Right renal pelvis (tissue), 4 donors: ENCODE data around the gene MRPL10. TPM values are rescaled to one million over a fixed set of nuclear protein-coding genes. Genes with fewer than 3 reads are reported as not detected.
"Not testable (repeated sequence)": the region's sequence is repeated elsewhere in the genome, so short reads cannot be mapped to it uniquely, and the experiment has no call there.

Source experiments
- DNase-seq, 4 donors: peaks; one replicate each; pipeline ENCODE4 v3.0.0-alpha.2; 2013; ENCODE audit warnings: low read depth in 4 of 4, low spot score in 3 of 4, missing footprints in 1 of 4
- polyA plus RNA-seq, 4 donors: library from polyadenylated mRNA; unstranded; fragments of 120-200 nt; gene quantifications; one replicate each; pipeline ENCODE4 v1.2.1, GENCODE V29; 2013; ENCODE audit not compliant: insufficient read length in 4 of 4

MRPL10 gene
- polyA plus RNA-seq, 4 donors: 54.5 to 63.0 (median 55.7) TPM

DNA sequence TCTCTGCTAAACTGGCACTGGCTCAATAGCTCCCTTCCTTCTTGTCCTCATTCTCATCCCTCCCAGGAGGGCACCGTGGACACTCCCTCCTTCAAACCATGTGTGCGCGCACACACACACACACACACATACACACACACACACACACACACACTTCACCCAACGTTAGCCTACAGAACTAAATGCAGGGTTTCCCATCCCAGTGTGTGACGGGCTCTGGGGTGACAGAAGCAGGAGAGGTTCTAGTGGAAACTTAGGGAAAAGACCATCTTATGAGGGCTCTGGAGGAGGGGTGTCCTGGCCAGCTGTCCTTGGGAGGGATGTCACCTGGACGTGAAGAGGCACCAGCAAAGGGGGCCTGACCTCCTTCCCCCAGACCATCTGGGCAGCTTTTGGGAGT lies 29.4 kb downstream of the MRPL10 start:
- no peak for DNase-seq

DNA sequence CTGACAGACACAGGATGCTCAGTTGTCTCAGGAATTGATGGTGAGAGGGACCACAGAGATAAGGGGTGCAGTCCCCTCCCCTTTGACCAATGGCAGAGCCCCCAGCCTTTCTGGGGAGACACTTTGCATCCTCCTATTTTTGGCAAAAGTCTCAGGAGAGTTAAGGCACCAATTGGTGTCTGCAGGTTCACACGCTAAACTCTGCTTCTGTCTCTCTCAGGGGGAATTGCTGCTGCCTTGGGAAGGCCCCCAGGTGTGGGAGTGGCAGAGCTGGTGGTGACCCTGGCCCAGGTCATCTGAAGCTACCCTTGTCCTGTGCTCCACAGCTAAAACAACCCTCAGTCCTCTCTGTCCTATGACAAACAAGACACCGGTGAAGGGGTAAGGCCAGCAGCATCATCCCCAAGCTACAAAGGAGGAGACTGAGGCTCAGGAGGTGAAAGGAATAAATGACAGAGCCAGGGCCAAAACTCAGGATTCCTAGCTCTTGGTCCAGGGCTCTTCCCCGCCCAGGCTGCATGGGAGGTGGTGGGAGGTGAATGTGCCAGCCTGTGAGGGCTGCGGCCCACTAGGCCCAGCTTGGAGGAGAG lies 30.1 kb downstream of the MRPL10 start:
- DNase-seq: no peak

DNA sequence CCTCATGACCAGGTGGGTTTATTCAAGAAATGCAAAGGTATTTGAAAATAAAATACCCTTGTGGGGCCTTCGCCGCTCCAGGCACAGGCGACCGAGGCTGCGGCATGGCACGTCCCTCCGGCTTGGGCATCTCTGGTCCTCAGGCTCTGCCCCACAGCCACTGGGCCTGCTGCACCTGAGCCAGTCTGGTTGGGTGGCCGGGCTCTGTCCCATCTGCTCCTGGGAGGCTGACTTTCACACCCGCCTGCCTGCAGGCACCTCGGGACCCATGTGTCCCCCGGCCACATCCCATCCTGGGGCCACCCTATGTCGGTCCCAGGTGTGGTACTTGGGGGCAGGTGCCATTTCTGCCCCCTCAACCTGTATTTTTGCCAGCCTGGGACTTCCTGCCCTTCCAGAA lies 30.7 kb downstream of the MRPL10 start:
- no peak for DNase-seq

DNA sequence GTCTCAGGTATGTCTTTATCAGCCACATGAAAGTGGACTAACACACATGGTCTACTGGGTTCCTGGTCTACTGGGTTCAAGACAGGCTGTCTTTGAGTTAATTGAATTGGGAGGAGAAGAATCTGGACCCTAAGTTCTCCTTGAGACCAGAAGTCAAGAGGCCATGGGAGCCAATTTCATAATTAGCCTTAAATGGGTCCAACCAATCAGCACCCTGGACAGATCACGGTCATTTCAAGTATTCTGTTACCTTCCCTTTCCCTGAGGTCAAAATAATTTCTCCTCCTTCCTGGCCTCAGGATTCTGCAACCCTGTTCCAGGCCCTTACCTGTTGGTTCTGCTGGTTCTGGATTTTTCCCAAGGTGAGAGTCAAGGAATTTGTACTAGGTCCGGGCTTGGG lies 33.5 kb downstream of the MRPL10 start:
- no peak for DNase-seq

DNA sequence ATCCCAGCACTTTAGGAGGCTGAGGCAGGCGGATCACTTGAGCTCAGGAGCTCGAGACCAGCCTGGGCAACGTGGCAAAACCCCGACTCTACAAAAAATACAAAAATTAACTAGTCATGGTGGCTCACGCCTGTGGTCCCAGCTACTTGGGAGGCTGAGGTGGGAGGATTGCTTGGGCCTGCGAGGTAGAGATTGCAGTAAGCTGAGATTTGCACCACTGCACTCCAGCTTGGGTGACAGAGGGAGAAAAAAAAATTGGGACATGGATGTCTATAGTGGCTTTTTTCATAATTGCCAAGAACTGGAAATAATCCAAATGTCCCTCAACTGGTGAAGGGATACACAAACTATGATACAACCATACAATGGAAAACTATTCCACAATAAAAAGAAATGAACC lies 38.4 kb downstream of the MRPL10 start:
- DNase-seq: no peak

DNA sequence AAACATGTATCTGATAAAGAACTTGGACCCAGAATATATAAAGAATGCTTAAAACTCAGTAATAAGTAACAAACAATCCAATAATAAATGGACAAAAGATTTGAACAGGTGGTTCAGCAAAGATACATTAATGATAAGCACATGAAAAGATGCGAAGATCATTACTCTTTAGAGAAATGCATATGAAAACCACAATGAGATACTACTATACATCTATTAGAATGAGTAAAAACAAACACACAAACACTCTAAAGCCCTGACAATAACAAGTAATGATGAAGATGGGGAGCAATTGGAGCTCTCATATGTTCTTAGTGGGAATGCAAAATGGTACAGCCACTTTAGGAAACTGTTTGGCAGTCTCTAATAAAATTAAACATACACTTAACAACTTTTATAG lies 38.9 kb downstream of the MRPL10 start:
- DNase-seq: no peak

DNA sequence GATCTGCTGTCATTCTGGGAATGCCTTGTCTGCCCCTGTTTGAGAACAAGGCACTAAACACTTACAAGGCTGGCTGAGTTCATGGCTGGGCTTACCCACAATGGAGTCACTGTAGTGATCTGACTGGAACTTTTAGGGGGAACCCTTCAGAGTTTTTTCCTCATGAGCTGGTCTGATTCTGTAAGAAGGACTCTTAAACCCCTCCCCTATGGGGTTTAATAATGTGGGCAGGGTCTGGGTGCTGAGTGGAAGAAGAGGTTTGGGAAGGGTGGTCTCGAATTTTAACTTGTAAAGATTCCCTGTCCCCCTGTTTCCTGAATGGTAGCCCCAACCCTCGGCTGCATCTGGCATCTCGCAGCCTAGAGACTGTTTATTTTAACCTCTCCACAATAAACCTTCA lies 40.3 kb downstream of the MRPL10 start:
- DNase-seq: no peak

DNA sequence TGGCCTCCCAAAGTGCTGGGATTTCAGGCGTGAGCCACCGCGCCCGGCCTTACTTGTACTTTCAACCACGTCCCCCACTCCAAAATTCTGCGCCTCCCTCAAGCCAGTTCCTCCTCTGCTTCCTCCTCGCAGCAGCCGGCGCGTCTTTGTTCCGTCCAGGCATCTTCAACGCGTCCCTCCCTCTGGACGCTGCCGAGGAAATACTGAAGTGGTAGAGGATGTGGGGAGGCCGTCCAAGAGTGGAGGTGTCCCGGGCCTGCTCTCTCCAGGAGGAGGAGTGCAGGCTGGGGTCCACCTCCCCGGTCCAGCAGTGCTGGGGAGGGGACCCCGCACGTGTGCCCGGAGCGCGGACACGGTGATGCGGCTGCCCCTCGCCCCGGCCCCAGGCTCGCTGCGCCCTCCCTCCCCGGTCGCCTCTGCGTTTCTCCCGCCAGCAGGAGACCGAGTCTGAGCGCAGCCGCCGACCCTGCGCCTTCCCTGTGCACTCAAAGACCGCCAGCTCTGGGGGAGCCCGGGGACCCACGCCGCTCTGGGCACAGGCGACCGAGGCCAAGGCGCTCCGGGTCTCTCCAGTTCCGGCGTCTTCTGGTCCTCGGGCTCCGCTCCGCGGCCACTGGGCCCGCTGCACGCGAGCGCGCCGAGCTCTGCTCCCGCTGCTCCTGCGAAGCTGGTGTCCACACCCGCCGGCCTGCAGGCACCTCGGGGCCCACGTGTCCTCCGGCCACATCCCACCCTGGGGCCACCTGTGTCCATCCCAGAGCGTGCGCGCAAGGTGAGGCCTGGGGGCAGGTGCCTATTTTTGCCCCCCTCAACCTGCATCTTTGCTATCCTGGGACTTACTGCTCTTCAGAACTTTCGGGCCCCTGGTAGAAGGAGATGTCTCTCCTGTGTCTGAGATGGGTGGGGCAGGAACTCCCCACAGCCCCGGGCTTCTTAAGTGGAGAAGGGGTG lies 41.5 kb downstream of the MRPL10 start:
- peak in 1 of 4 donors; percentile 25 for DNase-seq

DNA sequence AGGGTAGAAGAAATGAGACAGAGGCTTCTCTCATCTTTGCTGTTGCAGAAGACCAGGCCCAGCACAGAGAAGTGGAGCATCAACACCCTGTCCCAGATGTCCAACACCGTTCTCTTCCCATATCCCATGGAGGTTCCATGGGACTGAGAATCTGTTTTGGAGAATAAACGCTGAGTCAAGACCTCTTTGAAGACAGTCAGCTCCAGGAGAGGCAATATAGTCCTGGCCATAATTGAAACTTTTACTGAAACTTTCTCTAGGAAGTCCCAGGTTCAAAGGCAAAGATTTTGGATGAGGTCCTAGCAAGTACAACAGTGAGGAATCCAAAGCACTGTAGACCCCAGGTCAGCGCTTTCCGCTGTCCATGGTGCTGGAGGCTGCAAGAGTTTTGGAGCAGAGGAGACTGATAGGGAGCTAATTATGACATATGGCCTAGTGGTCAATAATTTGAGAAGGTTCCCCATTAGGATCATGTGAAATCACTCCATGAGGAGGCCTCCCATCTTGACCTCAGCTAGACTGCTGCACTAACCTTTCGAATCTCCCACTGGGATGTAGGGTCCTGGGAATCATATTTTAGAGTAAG lies 45.7 kb downstream of the MRPL10 start:
- DNase-seq: peak; percentile 38 to 58 (median 41)

DNA sequence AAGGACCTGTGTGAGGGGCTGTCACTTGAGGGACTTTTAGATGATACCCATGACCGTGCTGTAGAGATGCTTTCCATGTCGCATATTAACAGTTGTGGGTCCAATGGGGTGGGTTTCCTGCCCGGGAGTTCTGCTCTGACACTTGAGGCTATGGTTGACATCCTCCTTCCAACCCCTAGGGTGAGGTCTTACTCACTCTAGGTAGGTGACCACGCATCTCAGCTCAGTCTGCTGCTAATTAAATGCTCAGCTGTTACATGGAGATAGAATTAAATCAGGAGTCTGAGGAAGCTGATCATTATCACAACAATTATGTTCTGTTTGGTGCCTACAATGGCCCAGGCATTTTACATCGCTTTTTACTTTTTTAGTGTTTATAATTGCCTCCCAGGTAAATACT lies 49.9 kb downstream of the MRPL10 start:
- no peak for DNase-seq

DNA sequence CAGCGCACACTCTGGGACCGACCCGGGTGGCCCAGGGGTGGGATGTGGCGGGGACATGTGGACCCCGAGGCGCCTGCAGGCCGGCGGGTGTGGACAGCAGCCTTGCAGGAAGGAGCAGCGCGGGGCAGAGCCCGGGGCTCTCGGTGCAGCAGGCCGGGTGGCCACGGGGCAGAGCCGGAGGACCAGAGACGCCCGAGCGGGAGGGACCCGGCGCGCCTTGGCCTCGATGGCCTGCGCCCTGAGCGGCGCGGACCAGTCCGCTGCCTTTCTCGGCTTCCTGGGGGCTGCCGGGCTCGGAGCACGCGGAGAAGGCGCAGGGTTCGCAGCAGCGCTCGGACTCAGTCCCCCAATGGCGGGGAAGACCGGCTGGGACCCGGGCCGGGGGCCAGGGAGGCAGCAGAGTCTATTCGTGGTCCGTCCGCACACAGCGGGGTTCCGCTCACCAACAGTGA lies 53.1 kb downstream of the MRPL10 start:
- DNase-seq: no peak

DNA sequence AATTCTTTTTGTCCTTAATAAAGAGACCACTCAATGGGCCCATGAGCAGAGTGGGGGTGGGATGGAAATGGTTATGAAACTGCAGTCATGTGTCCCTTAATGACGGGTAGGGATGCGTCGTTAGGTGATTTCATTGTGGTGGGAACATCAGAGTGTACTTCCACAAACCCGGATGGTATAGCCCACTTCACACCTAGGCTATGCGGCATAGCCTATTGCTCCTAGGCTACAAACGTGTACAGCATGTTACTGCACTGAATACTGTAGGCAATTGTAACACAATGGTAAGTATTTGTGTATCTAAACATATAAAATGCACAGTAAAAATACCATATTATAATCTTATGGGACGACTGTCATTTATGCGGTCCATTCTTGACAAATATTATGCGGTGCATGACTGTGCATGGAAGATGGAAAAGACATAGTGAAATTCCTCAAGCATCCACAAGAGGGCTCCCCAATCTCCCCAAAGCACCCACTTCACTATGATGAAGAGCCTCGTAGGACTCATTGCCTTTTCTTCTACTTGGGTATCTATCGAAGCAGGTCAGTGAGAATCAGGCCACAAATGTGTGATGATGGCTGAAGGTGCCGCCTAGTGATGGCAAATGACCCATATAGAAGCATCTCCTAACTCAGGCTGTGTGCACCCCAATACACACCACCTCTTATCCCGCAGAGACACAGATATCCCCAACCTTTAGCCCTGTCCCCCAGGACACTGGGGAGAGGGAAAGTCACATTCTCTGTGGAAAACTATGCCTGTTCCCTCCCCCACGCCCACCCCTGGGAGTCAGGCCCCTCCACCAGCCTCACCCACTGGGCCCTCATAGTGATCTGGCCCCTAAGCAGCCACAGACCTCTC lies 54.8 kb downstream of the MRPL10 start:
- DNase-seq: no peak

DNA sequence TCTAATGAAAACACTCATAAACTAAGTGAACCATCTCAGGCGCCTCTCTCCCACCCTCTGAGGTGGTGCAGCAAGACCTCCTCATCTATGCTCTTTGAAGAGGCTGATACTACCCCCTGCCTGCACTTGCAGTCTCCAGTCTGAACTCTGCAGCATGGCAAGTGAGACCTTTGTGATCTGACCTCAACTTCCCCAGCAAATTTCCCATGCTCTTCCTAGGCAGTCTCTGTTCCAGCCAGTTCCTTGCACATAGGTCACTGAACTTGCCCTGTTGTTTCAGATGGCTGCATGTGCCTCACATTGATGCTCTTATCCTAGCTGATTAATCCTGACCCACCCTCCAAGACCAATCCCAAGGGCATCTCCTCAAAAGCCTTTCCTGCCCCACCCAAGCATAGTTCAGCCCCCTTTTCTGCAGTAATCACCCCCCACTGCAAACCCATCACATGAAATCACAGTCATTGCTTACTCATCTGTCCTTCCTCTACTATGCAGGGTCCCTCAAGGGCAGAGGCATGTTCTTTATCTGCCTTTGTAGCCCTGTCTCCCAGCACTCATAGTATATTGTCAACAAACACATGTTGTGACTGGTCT lies 56.3 kb downstream of the MRPL10 start:
- no peak for DNase-seq

DNA sequence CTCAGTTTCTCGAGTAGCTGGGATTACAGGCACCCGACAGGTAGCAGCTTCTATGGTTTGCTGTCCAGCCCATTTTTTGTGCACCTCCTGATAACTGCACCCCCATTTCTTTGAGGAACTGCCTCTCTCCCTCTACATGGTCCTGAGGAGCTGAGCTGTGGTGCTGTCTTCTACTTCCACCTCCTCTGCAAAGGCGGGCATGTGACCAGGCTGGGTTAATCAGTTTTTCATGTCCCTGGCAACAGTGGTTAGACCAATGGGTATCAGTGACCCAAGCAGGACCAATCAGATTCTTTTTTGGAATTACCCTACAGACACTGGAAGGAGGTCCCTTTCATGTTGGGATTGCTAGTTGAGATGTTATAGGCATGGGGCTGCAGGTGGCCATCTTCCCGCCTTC lies 57.0 kb downstream of the MRPL10 start:
- no peak for DNase-seq

DNA sequence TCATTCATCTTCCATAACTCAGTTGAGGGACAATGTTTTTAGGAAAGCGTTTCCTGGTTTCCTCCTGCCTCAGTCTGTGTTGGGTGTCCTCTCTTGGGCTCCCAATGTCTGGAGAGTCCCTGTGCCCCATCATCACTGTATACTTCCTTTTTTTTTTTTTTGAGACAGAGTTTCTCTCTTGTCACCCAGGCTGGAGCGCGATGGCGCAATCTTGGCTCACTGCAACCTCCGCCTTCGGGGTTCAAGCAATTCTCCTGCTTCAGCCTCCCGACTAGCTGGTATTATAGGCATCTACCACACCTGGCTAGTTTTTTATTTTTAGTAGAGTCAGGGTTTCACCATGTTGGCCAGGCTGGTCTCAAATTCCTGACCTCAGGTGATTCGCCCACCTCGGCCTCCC lies 57.7 kb downstream of the MRPL10 start:
- not testable (repeated sequence) for DNase-seq

Other genes with a start within 250 kb of the MRPL10 start
- gene KPNB1, start 181.6 kb downstream of the MRPL10 start, polyA plus RNA-seq: 100 to 1,000 TPM; 222 to 265 (median 250) TPM
- 10 to 100 TPM; 23.5 to 31.4 (median 27.1) TPM for gene TBKBP1, start 137.4 kb downstream of the MRPL10 start, polyA plus RNA-seq
- under 1 TPM; 0.05 to 0.37 (median 0.11) TPM for gene TBX21, start 98.3 kb downstream of the MRPL10 start, polyA plus RNA-seq
- 10 to 100 TPM; 11.4 to 14.1 (median 11.9) TPM for gene OSBPL7, start 9.7 kb downstream of the MRPL10 start, polyA plus RNA-seq
- 1 to 10 TPM; 1.8 to 2.6 (median 2.3) TPM for gene LRRC46, start 129 bp upstream of the MRPL10 start, polyA plus RNA-seq
- gene SCRN2, start 9.7 kb upstream of the MRPL10 start, polyA plus RNA-seq: 10 to 100 TPM; 42.4 to 62.5 (median 60.2) TPM
- 1 to 10 TPM; 2.3 to 3.3 (median 2.9) TPM for gene SP6, start 19.6 kb upstream of the MRPL10 start, polyA plus RNA-seq
- 10 to 100 TPM; 24.3 to 25.7 (median 25.4) TPM for gene SP2, start 64.7 kb upstream of the MRPL10 start, polyA plus RNA-seq
- 10 to 100 TPM; 21.1 to 22.6 (median 22.2) TPM for gene PNPO, start 110.0 kb upstream of the MRPL10 start, polyA plus RNA-seq
- gene PRR15L, start 126.3 kb upstream of the MRPL10 start, polyA plus RNA-seq: 10 to 100 TPM; 17.4 to 23.6 (median 22.0) TPM
- 100 to 1,000 TPM; 118 to 153 (median 147) TPM for gene CDK5RAP3, start 139.6 kb upstream of the MRPL10 start, polyA plus RNA-seq
- 10 to 100 TPM; 19.5 to 24.2 (median 19.5) TPM for gene COPZ2, start 206.3 kb upstream of the MRPL10 start, polyA plus RNA-seq
- 100 to 1,000 TPM; 219 to 302 (median 264) TPM for gene NFE2L1, start 216.8 kb upstream of the MRPL10 start, polyA plus RNA-seq